Skeletal muscle satellite cell (primary cell): ENCODE data around the gene PALLD.

Experiments
- H3K27me3 ChIP-seq: 2 replicates; pipeline ENCODE4 v1.7.0; 2013; ENCODE audit warnings: low read length; ENCODE audit not compliant: control insufficient read depth, insufficient read depth
- H3K36me3 ChIP-seq: 2 replicates; pipeline ENCODE4 v1.7.0; 2013; ENCODE audit warnings: mild to moderate bottlenecking, control low read depth, low read length; ENCODE audit not compliant: insufficient read depth
- H3K4me1 ChIP-seq: 2 replicates; pipeline ENCODE4 v1.7.0; 2013; ENCODE audit warnings: low read length; ENCODE audit not compliant: control insufficient read depth, insufficient read depth
- H3K4me2 ChIP-seq: 2 replicates; pipeline ENCODE4 v1.7.0; 2013; ENCODE audit warnings: mild to moderate bottlenecking, low read length
- H3K4me3 ChIP-seq: 2 replicates; pipeline ENCODE4 v1.7.0; 2013; ENCODE audit warnings: low read length
- H3K9ac ChIP-seq: 2 replicates; pipeline ENCODE4 v1.7.0; 2013; ENCODE audit warnings: mild to moderate bottlenecking, low read depth, low read length, moderate library complexity
- H3K9me3 ChIP-seq: replicated peaks from 2 replicates; pipeline ENCODE4 v1.7.0; 2013; ENCODE audit warnings: mild to moderate bottlenecking, control low read depth, low read length

Gene PALLD

DNA sequence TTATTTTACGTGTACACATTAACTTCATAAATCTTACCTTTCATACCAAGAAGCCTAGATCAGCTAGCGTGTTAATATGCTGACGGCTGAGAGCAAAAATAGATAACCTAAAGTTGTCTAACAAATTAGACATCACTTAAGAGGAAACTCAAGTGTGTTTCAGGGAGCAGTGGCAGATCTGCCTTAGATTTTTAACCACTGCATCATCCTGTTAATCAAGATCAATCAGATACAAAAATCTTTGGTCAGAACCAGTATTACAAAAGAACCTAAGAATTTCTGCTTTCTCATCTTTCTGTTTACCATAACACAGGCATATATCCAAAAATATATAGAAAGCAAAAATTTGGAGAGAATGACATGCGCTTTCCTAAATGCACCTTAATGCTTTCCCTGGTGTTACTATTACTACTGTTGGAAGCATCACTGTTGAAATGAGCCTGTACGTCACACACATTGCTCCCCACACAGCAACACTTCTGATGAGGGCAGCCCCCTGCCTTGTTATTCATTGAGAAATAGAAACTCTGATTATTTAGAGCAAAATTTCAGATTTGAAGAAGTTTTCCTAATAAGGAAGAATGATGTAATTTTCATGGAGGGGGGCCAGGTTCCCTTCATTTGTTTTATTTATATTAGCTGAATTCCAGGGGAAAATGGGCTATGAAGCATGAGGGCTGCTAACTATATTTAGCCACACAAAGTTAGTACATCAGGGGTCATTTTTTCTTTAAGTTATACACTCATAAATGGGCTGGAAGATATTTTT, 360.9 kb downstream of the PALLD start:
- Histone ChIP-seq H3K9me3 (peaks cover 4% of the 10 kb centered on the region), H3K27me3 (no peaks in the 10 kb centered on the region), H3K4me3 (no peak overlapping the region), H3K9ac (peak overlapping the region; percentile 77), H3K4me2 (no peak overlapping the region), H3K36me3 (peaks cover 39% of the 10 kb centered on the region), H3K4me1 (peaks cover 62% of the 10 kb centered on the region)

DNA sequence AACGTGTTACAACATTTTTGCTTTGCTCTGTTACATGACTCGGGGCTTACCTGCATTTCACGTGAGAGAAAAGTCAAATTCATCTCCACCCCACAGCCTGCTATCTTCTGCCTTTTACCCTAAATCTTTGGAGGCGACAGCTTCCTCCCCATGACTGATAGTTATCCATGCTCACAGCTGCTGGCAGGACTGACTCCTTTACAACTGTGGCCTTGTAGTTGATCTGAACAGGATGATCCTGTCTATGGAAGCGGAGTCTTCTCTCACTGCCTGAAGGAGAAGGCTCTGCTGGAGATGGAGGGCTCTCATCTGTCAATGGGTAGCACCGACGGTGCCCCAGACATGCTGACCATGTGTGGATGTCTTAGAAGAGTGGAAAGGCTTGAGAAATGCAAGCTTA, 362.2 kb downstream of the PALLD start:
- peaks cover 56% of the 10 kb centered on the region for H3K4me1 ChIP-seq
- H3K4me3 ChIP-seq, result no peak overlapping the region
- peaks cover 4% of the 10 kb centered on the region for H3K9me3 ChIP-seq
- H3K9ac ChIP-seq, result peak overlapping the region; percentile 32
- H3K4me2 ChIP-seq, result no peak overlapping the region
- no peaks in the 10 kb centered on the region for H3K27me3 ChIP-seq
- peaks cover 42% of the 10 kb centered on the region for H3K36me3 ChIP-seq

DNA sequence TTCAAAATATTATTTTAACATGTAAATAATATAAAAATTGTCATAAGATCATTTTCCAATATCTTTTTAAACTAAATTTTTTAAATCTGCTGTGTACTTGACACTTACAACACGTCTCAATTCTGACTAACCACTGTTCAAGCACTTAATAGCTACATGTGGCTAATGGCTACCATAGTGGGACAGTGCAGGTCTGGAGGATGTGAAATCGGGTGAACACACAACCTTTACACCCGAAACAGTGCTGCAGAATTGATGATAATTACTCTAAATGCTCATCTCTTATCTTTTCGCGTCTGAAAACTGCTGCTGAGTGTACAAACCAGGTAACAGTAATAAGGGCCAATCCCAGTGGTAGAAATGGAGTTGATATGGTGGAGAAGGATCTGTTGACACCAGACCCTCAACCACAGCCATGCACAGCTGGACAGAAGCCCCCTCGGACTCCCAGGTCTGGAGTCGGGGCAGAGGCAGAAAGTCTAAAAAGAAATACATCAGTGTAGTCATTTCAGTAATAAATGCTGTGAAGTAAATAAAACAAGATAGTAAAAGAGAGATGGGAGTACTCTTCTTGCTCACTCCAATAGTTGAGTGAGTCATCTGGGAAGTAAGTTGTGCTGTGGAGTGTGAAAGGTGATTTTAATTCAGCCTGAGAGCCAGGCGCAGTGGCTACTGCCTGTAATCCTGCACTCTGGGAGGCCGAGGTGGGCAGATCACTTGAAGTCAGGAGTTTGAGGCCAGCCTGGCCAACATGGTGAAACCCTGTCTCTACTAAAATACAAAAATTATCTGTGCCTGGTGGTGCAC, 363.2 kb downstream of the PALLD start:
- H3K27me3 ChIP-seq, result no peaks in the 10 kb centered on the region
- H3K4me3 ChIP-seq, result no peak overlapping the region
- peaks cover 59% of the 10 kb centered on the region for H3K4me1 ChIP-seq
- H3K4me2 ChIP-seq, result no peak overlapping the region
- peaks cover 4% of the 10 kb centered on the region for H3K9me3 ChIP-seq
- peak overlapping the region; percentile 14 for H3K9ac ChIP-seq
- peaks cover 38% of the 10 kb centered on the region for H3K36me3 ChIP-seq

DNA sequence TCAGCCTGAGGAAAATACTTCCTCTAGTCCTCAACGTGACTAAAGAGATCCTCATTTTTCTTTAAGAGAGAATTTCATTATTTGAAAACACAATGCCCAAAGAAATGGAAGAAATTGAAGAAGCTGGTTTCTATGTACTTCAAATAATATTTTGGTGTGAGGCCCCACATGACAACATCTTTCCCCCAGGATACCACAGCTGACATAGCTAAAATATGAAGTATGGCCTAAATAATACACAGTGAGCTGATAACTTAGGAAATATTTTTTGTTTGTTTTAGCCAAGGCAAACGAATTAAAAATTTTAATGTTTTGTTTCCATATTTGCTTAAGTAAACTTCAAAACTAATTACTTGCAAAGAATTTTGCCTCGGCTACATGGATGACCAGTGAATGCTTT, 364.0 kb downstream of the PALLD start:
- Histone ChIP-seq H3K27me3 (no peaks in the 10 kb centered on the region), H3K9ac (peak overlapping the region; percentile 6), H3K4me2 (no peak overlapping the region), H3K4me3 (no peak overlapping the region), H3K36me3 (peaks cover 32% of the 10 kb centered on the region), H3K9me3 (peaks cover 2% of the 10 kb centered on the region), H3K4me1 (peaks cover 65% of the 10 kb centered on the region)

DNA sequence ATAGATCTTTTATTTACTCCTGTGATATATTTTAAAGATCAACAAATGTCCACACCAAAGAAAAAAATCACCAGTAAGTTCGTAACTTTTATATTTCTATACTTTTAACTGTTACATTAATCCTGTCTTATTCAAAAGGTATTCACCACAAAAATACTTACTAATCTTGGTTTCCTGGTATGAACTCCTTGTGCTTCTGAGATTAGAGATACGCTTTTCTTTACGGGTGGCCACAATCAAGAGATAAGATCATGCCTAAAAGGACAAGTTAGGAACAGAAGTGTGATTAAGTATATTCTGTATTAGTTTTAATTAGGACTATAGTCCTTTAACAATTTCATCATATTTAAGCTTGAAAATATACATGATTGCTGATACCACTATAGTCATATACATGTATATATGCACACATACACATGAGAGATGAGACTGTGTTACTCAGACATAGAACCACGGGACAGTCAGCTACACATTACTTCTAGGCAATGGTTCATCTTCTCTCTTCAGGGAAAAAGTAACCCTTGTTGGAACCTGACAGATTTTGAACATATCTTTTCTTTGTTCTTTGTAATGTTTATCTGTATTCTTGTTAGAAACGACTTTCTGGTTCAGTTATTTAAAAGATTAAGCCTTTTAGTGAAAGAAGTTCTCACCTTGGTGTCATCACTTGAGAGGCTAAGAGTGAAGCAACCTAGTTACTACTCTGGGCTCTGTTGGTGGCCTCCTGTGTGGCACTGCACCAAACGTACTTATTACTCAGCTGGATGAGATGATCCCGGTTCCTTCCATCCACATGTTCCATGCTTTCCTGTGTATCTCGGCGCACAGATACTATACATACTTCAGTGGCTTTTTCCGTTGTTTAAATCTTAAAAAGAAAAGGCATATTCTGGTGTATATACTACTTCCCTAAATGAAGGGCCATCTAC, 367.1 kb downstream of the PALLD start:
- H3K9me3 ChIP-seq, result no peaks in the 10 kb centered on the region
- H3K4me3 ChIP-seq, result no peak overlapping the region
- H3K27me3 ChIP-seq, result no peaks in the 10 kb centered on the region
- H3K36me3 ChIP-seq, result peaks cover 28% of the 10 kb centered on the region
- no peak overlapping the region for H3K9ac ChIP-seq
- no peak overlapping the region for H3K4me2 ChIP-seq
- peaks cover 63% of the 10 kb centered on the region for H3K4me1 ChIP-seq

DNA sequence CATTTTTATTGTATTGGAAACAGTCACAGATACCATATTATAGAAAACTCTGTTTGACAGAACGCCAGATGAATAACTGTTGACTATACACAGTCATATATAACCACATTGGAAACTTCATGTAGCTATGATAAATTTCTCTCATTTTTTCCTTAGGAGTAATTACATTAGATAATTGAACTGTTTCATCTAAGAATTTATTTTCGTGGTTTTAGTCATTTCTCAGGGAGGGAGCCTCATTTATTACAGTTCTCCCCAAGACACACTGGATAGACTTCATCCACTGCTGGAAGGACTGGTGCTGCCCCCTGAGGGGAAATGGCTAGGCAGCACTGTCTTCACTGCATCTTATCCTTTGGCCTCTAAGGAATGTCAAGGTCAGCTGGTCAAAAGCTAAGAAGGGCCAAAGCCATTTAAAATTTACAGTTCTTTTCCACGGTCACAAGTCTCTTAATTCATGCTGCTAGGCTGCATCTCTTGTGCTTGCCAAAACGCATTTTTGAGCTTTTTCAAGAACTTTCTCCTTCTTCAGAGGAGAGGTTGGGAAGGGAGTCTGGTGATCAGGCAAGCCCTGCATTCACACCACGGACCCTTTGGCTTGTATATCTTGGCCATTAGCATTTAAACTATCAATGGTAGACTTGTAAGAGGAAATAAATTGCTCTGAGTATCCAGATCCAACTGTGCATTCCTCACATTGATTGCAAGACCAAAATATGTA, 368.1 kb downstream of the PALLD start:
- peak overlapping the region; percentile 13 for H3K4me3 ChIP-seq
- peaks cover 24% of the 10 kb centered on the region for H3K36me3 ChIP-seq
- peak overlapping the region; percentile 45 for H3K4me2 ChIP-seq
- H3K9me3 ChIP-seq, result no peaks in the 10 kb centered on the region
- no peaks in the 10 kb centered on the region for H3K27me3 ChIP-seq
- H3K9ac ChIP-seq, result peak overlapping the region; percentile 52
- H3K4me1 ChIP-seq, result peaks cover 59% of the 10 kb centered on the region

DNA sequence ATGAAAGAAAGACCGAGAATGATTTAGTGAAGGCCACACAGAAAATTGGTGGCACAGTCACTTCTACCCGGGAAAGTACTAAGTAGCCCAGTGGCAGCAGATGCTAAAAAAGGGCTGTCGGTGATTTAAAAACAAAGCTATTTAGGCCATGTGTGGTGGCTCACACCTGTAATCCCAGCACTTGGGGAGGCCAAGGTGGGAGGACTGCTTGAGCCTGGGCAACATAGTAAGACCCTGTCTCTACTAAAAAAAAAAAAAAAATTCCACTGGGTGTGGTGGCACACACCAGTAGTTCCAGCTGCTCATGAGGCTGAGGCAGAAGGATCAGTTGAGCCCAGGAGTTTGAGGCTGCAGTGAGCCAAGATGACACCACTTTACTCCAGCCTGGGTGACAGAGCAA, 369.0 kb downstream of the PALLD start:
- Histone ChIP-seq H3K9me3 (no peaks in the 10 kb centered on the region), H3K4me3 (no peak overlapping the region), H3K4me2 (peak overlapping the region; percentile 45), H3K9ac (peak overlapping the region; percentile 52), H3K27me3 (no peaks in the 10 kb centered on the region), H3K4me1 (peaks cover 52% of the 10 kb centered on the region), H3K36me3 (peaks cover 27% of the 10 kb centered on the region)

DNA sequence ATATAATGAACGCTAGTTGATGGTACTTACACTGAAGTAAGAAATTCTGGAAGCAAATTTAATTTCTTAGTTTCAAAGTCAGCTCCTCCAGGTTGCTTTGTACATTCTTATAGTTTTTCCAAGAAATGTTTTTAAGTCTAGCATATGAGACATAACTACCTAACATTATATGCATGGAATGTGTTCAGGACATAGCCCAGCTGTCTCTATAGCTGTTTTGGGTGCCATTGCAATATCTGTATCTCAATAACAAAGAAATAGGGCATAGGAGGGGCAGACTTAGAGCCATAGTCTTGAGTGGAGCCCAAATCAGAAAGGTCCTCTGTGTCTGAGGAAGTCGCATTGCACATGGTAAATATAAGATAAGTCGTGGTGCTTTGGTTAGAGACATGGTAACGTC, 369.8 kb downstream of the PALLD start:
- H3K27me3 ChIP-seq, result no peaks in the 10 kb centered on the region
- no peak overlapping the region for H3K9ac ChIP-seq
- H3K4me1 ChIP-seq, result peaks cover 52% of the 10 kb centered on the region
- no peak overlapping the region for H3K4me2 ChIP-seq
- H3K4me3 ChIP-seq, result no peak overlapping the region
- no peaks in the 10 kb centered on the region for H3K9me3 ChIP-seq
- H3K36me3 ChIP-seq, result peaks cover 30% of the 10 kb centered on the region

GRCh38 chr4:168867128-168867527, 370.3 kb downstream of the PALLD start:
- no peak overlapping the region for H3K4me3 ChIP-seq
- H3K27me3 ChIP-seq, result no peaks in the 10 kb centered on the region
- H3K36me3 ChIP-seq, result peaks cover 34% of the 10 kb centered on the region
- H3K9ac ChIP-seq, result no peak overlapping the region
- peaks cover 52% of the 10 kb centered on the region for H3K4me1 ChIP-seq
- H3K4me2 ChIP-seq, result no peak overlapping the region
- H3K9me3 ChIP-seq, result no peaks in the 10 kb centered on the region

- peak overlapping the region; percentile 42 for H3K9ac ChIP-seq
- H3K4me2 ChIP-seq, result peak overlapping the region; percentile 60
- no peaks in the 10 kb centered on the region for H3K9me3 ChIP-seq
These were observed 371.4 kb downstream of the PALLD start for GRCh38 chr4:168868044-168868781.

More at GRCh38 chr4:168868044-168868781, 371.4 kb downstream of the PALLD start:
- Histone ChIP-seq H3K36me3 (peaks cover 33% of the 10 kb centered on the region), H3K4me1 (peaks cover 52% of the 10 kb centered on the region), H3K4me3 (no peak overlapping the region), H3K27me3 (no peaks in the 10 kb centered on the region)
